ENCODE measurements around the gene INPP4B.

Gene INPP4B

GRCh38 chr4:142281999-142282398 is 564.1 kb downstream of the INPP4B start:
- TF ChIP-seq, protein P1, sequence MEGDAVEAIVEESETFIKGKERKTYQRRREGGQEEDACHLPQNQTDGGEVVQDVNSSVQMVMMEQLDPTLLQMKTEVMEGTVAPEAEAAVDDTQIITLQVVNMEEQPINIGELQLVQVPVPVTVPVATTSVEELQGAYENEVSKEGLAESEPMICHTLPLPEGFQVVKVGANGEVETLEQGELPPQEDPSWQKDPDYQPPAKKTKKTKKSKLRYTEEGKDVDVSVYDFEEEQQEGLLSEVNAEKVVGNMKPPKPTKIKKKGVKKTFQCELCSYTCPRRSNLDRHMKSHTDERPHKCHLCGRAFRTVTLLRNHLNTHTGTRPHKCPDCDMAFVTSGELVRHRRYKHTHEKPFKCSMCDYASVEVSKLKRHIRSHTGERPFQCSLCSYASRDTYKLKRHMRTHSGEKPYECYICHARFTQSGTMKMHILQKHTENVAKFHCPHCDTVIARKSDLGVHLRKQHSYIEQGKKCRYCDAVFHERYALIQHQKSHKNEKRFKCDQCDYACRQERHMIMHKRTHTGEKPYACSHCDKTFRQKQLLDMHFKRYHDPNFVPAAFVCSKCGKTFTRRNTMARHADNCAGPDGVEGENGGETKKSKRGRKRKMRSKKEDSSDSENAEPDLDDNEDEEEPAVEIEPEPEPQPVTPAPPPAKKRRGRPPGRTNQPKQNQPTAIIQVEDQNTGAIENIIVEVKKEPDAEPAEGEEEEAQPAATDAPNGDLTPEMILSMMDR (IDR thresholded peaks at IDR 0.05; ENCODE audit: extremely low read depth, missing control alignments), result no peak
- no peak for DNase-seq (ENCODE audit: low spot score)

DNA sequence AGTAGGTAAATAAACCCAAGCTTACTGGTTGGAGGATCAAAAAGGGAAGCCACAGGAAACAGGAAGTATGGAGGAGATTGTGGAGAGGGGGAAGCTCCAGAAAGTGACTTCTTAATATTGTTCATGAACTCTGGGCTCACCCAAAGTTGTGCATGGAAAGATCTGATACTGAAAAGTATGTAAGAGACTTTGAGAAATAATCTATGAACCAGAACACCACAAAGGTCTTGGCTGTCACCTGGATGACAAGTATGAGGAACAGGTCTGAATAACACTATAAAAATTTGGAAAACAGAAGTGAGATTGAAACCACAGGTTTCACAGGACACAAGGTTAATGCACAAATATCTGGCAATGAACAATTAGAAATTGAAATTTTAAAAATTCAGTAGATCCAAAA is 567.4 kb downstream of the INPP4B start:
- no peak for DNase-seq (ENCODE audit: low spot score)
- TF ChIP-seq, protein P1 (IDR thresholded peaks at IDR 0.05; ENCODE audit: extremely low read depth, missing control alignments), result no peak

- no peak for DNase-seq (ENCODE audit: low spot score)
- TF ChIP-seq, protein P1 (IDR thresholded peaks at IDR 0.05; ENCODE audit: extremely low read depth, missing control alignments), result no peak
Measured at GRCh38 chr4:142278171-142278570, 567.9 kb downstream of the INPP4B start.

- TF ChIP-seq, protein P1 (IDR thresholded peaks at IDR 0.05; ENCODE audit: extremely low read depth, missing control alignments), result no peak
Measured at GRCh38 chr4:142274137-142274536, 572.0 kb downstream of the INPP4B start.

DNA sequence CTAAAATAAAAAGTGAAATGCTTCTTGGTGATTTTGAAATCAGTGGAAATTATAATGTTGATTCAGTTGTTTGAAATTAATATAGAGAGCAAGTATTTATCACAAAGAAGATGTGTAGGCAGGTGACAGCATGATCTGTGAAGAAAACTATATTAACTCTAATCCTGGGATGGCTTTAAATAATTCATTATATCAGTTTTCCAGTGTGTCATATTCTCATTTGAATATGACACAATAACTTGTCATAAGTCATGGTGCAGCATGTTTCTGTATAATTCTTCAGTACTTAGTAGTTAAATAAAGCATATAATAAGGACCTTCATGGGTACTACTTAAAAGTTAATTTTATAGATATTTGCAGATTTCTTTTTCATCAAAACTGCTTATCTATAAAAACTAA is 573.6 kb downstream of the INPP4B start:
- TF ChIP-seq, protein P1 (IDR thresholded peaks at IDR 0.05; ENCODE audit: extremely low read depth, missing control alignments), result no peak
- no peak for DNase-seq (ENCODE audit: low spot score)

More at GRCh38 chr4:142274137-142274536, 572.0 kb downstream of the INPP4B start:
- no peak for DNase-seq (ENCODE audit: low spot score)

- no peak for DNase-seq (ENCODE audit: low spot score)
- TF ChIP-seq, protein P1 (IDR thresholded peaks at IDR 0.05; ENCODE audit: extremely low read depth, missing control alignments), result no peak
Measured at GRCh38 chr4:142271832-142272231, 574.3 kb downstream of the INPP4B start.

GRCh38 chr4:142267101-142267500 is 579.0 kb downstream of the INPP4B start:
- TF ChIP-seq, protein P1 (IDR thresholded peaks at IDR 0.05; ENCODE audit: extremely low read depth, missing control alignments), result no peak
- DNase-seq (ENCODE audit: low spot score), result no peak

Measured in GM20000 (cell line).